NOMO-1 treated with dmso at 0.1 percent for 144 hours (cell line): ENCODE data around the gene SORCS1.
A peak's percentile ranks its signal among the peaks of the same experiment; 100 is the strongest.

Source experiments
- DNase-seq: peaks from one replicate; lab custom pipeline; 2025; ENCODE audit not compliant: unreplicated experiment; lab: John Stamatoyannopoulos, UW

Gene SORCS1

GRCh38 chr10:106765241-106765754, 399.2 kb downstream of the SORCS1 start:
- no peak for DNase-seq

DNA sequence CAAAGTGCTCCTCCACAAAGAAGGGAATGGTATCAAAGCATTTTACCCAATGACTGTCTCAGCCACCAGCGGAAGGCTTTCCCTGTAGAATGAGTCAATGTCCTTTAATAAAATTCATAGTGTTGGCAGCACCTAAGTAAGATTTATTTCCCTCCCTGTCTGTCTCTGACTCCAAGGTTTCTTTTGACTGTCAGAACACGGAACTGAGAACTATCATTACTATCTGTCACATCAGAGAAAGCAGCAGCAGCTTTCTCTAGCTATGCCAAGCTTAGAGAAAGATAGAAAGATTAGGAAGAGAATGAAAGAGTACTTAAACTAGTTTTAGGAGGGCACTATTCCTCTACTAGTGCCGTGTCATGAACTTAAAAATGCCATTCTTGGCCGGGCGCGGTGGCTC, 400.1 kb downstream of the SORCS1 start:
- DNase-seq, result no peak

DNA sequence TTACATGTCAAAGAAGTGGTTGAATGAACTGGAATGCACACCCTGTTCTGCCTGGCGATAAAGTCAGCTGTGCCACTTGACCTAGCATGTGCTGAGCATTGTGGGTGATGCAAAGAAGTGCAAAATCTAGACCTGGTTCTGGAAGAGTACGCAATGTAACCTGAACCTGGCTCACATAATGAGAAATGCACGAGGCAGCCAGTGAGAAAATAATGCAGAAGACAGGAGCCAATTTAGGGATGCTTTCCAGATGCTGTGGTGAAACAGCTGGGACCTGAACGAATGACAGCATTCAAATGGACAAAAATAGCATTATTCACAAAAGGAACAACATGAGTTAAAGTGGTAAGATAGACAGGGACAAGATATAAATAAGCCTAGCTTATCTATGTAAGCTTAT, 402.6 kb downstream of the SORCS1 start:
- DNase-seq, result no peak

DNA sequence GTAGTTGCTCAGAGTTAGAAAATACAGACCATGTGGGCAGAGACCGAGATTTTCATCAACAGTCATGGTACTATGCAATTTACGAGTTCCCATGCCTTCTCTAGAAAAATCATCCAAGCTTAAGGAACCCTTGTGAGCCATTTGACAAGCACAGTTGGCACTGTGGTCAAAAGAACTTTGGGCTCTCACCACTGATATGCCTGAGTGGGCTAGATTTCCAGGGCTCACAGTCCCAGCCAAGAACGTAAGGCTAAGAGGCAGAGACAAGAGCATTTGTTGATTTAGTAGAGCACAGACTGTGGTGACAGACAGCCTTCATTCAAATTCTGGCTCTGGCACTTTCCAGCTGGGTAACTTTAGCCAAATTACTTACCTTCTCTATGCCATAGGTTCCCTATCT, 407.0 kb downstream of the SORCS1 start:
- no peak for DNase-seq

- DNase-seq, result no peak
Measured at GRCh38 chr10:106751091-106751490, 413.4 kb downstream of the SORCS1 start.

GRCh38 chr10:106746868-106747267, 417.6 kb downstream of the SORCS1 start:
- no peak for DNase-seq

- no peak for DNase-seq
Measured at GRCh38 chr10:106741006-106741530, 423.4 kb downstream of the SORCS1 start.

- no peak for DNase-seq
Measured at GRCh38 chr10:106740071-106740470, 424.4 kb downstream of the SORCS1 start.

DNA sequence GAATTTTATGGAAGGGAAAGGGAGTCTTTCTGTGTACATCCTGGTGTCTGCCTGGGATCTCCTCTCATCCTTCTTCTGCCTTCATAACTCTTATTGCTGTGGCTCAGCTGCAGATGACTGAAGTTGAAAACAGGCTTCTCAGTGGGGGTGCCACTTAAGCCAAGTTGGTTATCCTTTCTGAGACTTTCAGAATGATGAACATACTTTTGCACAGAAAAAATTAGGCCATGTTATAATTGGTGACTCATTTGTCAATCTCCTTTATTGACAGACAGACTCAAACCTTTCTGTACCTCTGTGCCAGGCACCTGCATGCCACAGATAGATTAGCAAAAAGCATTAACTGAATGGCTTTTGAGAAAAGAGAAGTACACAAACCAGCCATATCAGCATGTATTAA, 430.3 kb downstream of the SORCS1 start:
- no peak for DNase-seq

GRCh38 chr10:106728232-106728631, 436.3 kb downstream of the SORCS1 start:
- no peak for DNase-seq

DNA sequence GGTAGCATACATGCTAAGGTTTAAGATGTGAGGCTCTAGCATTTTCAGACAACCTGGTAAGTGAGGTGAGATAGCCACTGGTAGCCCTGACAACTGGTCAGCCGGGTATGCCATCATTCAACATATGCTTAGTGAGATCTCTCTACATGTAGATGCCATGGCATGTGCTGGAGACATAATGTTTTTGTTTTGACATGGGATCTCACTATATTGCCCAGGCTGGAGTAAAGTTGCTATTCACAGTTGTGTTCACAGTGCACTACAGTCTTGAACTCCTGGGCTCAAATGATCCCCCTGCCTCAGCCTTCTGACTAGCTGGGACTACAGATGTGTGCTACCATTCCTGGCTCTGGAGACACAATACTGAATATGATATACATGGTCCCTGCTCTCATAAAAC, 437.3 kb downstream of the SORCS1 start:
- no peak for DNase-seq

DNA sequence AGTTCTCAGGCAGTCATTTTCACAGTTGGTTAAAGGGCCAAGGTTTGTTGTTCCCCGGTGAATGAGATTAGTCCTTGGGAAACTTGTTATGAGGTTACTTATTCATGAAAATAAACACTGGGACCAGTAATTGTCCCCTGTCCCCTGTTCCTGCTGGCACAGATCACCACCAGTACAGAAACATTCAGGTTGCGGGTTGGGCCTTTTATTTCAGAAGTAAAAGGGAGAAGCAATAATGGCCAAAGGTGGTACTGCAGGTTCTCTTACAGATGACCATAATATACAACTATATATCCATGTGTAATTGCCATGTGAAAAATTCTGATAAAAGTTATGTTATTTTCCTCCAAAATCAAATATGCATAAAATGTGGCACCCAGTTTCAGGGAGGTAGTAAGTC, 442.0 kb downstream of the SORCS1 start:
- DNase-seq, result no peak

DNA sequence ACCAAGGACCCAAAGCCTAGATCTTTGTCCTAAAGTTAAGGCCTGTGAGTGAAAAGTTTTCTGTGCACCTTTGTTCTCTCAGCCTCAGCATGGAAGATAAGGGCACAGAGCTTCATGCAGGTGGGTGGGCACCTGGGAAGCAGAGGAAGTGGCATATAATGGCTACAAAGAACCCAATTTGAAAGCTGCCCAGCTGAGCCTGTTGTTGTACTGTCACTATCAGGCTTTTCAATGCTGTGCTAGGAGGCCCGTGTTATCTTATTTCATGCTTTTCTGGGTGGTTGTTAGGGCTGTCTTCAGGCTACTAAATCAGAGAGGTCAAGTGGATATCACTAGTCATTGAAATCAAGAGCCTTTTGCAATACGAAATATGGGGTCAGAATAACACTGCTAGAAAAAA, 443.8 kb downstream of the SORCS1 start:
- no peak for DNase-seq

DNA sequence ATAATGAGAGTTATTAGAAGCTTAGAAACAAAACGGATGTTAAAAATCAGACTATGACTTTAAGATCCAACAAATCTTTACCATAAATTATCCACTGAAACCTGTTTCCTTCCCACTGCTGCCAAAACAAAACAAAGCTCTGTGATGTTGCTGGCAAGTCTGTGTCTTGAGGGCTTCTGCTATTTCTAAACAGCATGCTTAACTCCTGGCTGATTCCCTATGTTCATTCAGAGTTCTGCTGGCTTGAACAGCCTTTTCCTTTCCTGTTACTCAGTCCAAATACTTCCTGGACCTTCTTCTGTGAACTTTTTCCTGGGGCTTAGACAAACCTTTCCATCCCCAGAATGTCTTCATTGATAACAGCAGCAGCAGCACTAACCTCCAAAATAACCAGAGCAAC, 448.1 kb downstream of the SORCS1 start:
- no peak for DNase-seq

GRCh38 chr10:106714734-106715555, 449.6 kb downstream of the SORCS1 start:
- no peak for DNase-seq

- no peak for DNase-seq
Measured at GRCh38 chr10:106713846-106714245, 450.7 kb downstream of the SORCS1 start.

- no peak for DNase-seq
Measured at GRCh38 chr10:106712988-106713387, 451.5 kb downstream of the SORCS1 start.

GRCh38 chr10:106711313-106711906, 453.1 kb downstream of the SORCS1 start:
- peak; percentile 17 for DNase-seq

- no peak for DNase-seq
Measured at GRCh38 chr10:106708506-106708905, 456.0 kb downstream of the SORCS1 start.

DNA sequence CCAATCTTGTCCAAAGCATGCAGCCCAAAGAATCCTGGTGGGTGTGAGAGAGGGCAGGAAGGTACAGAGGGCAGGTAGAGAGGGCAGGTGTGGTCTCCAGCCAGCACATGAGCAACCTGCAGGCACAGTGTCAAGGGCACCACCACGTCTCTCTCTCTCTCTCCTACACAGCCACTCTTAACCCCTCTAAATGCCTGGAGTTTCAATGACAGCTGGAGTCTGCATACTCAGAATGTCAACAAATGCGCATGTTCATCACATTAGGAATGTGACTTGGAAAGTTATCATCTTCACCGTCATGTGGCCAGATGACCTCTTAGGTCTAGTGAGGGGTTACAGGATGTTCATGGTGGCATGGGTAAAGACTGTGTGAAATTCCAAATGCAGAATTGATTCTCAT, 456.8 kb downstream of the SORCS1 start:
- no peak for DNase-seq

GRCh38 chr10:106706127-106706526, 458.4 kb downstream of the SORCS1 start:
- no peak for DNase-seq

DNA sequence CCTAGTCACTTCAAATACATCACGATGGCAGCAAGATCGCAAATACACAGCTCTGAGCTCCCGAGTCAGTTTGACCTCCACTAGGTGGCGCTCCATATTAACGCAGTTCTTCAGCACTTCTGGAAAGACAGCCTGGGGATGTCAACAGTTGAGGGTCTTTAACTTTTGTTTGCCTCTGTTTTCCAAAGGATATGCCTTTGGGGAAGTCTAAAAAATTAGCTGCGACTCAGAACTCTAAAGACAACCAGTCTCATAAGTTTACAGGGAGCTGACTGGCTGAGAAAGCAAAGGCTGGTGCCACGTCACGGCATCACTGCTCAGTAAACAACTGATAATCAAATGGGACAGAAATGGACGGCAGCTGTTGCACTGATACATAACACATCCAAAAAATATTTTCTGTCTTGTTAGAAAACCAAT, 458.8 kb downstream of the SORCS1 start:
- DNase-seq, result peak; percentile 2
